GM12891 (cell line): ENCODE data around the gene CD276.

ENCODE experiments used
- PAX5 ChIP-seq: IDR thresholded peaks from 2 replicates; pipeline ENCODE4 v1.6.1; 2011; ENCODE audit warnings: low read length, moderate library complexity, mild to moderate bottlenecking; ENCODE audit not compliant: insufficient read depth, severe bottlenecking
- POLR2A ChIP-seq: IDR thresholded peaks from 2 replicates; pipeline ENCODE4 v1.6.1; 2011; ENCODE audit warnings: low read depth, low read length, control low read depth
- POLR2AphosphoS5 ChIP-seq: IDR thresholded peaks from 2 replicates; pipeline ENCODE4 v1.6.1; 2011; ENCODE audit warnings: low read depth, low read length, control low read depth
- POU2F2 ChIP-seq: IDR thresholded peaks from 2 replicates; pipeline ENCODE4 v1.6.1; 2011; ENCODE audit warnings: low read depth, mild to moderate bottlenecking, control low read depth, low read length, moderate library complexity
- TAF1 ChIP-seq: IDR thresholded peaks from 2 replicates; pipeline ENCODE4 v1.6.1; 2011; ENCODE audit warnings: low read depth, low read length, control low read depth

- TF ChIP-seq TAF1 (no peak), POLR2A (no peak), POLR2AphosphoS5 (no peak), PAX5 (no peak), POU2F2 (no peak)
Observed at GRCh38 chr15:73751511-73751898, 67.3 kb downstream of the CD276 start.
